Measurements from ENCODE around the gene KLHL21.
A peak's percentile ranks its signal among the peaks of the same experiment; 100 is the strongest.

KLHL21 gene

GRCh38 chr1:6586404-6586816, 16.3 kb downstream of the KLHL21 start:
- H3K27me3 ChIP-seq (ENCODE audit: control insufficient read depth in 1 of 2, insufficient read depth in 2 of 2, low read length in 2 of 2), result no peaks in the 10 kb centered on the region
- peak overlapping the region; percentile 48 for H3K27ac ChIP-seq (ENCODE audit: low read depth, low read length)
- H3K4me3 ChIP-seq (ENCODE audit: low read depth in 1 of 2, low read length in 2 of 2), result no peak overlapping the region
- no peak overlapping the region for H3K9ac ChIP-seq (ENCODE audit: low read length)
- H3K9me3 ChIP-seq (ENCODE audit: low read length), result no peaks in the 10 kb centered on the region
- peaks cover 44% of the 10 kb centered on the region for H3K36me3 ChIP-seq (ENCODE audit: insufficient read depth, low read length)
- H3K4me1 ChIP-seq (ENCODE audit: insufficient read depth, low read length), result peaks cover 27% of the 10 kb centered on the region

DNA sequence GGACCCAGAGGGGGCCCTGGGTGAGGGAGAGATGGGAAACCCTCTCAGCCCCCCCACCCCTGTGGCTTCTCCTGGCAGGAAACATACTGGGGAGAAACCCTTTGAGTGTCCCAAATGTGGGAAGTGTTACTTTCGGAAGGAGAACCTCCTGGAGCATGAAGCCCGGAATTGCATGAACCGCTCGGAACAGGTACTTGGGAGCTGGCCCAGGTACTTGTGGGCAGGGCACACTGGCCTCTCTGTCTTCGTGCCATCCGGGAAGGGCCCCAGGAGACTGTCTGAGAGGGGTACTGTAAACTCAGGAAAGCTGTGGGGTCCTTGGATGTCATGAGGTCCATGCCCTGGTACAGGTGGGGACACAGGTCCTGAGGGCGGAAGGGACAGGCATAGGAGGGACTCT, 16.8 kb downstream of the KLHL21 start:
- no peak overlapping the region for H3K9ac ChIP-seq (ENCODE audit: low read length)
- peaks cover 39% of the 10 kb centered on the region for H3K36me3 ChIP-seq (ENCODE audit: insufficient read depth, low read length)
- H3K27ac ChIP-seq (ENCODE audit: low read depth, low read length), result no peak overlapping the region
- peaks cover 32% of the 10 kb centered on the region for H3K4me1 ChIP-seq (ENCODE audit: insufficient read depth, low read length)
- H3K27me3 ChIP-seq (ENCODE audit: control insufficient read depth in 1 of 2, insufficient read depth in 2 of 2, low read length in 2 of 2), result no peaks in the 10 kb centered on the region
- H3K9me3 ChIP-seq (ENCODE audit: low read length), result no peaks in the 10 kb centered on the region
- no peak overlapping the region for H3K4me3 ChIP-seq (ENCODE audit: low read depth in 1 of 2, low read length in 2 of 2)

DNA sequence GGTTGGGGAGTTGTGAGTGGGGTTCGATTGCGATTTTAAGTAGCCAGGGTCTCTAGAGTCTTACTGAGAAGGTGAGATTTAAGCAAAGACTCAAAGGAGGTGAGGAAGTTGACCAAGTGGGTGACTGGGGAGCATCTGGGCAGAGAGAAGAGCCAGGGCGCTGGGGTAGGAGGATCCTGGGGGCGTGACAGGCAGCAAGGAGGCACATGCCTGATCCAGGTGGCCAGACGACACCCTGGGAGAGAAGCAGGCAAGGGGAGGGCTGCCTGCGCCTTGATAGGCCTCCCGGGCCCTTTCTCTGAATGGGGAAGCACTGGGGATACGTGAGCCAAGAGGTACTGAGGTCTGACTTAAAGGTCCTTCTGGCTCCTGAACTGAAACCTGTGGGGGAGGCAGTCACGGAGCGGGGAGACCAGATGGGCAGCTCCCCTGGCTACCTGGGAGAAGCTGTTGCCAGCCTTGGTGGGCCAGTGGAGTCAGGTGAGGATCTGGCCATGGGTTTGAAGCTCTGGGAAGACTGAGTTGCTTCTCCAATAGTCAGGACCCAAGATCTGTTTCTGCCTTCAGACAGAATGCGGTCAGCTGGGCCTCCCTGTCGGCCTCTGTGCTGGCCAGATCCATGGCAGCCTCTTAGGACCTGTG, 17.5 kb downstream of the KLHL21 start:
- H3K4me1 ChIP-seq (ENCODE audit: insufficient read depth, low read length), result peaks cover 38% of the 10 kb centered on the region
- no peak overlapping the region for H3K9ac ChIP-seq (ENCODE audit: low read length)
- no peak overlapping the region for H3K4me3 ChIP-seq (ENCODE audit: low read depth in 1 of 2, low read length in 2 of 2)
- H3K36me3 ChIP-seq (ENCODE audit: insufficient read depth, low read length), result peaks cover 36% of the 10 kb centered on the region
- no peaks in the 10 kb centered on the region for H3K27me3 ChIP-seq (ENCODE audit: control insufficient read depth in 1 of 2, insufficient read depth in 2 of 2, low read length in 2 of 2)
- H3K27ac ChIP-seq (ENCODE audit: low read depth, low read length), result no peak overlapping the region
- no peaks in the 10 kb centered on the region for H3K9me3 ChIP-seq (ENCODE audit: low read length)

- Histone ChIP-seq H3K9me3 (ENCODE audit: low read length) (no peaks in the 10 kb centered on the region), H3K4me3 (ENCODE audit: low read depth in 1 of 2, low read length in 2 of 2) (no peak overlapping the region), H3K4me1 (ENCODE audit: insufficient read depth, low read length) (peaks cover 39% of the 10 kb centered on the region), H3K27ac (ENCODE audit: low read depth, low read length) (no peak overlapping the region), H3K36me3 (ENCODE audit: insufficient read depth, low read length) (peaks cover 28% of the 10 kb centered on the region), H3K27me3 (ENCODE audit: control insufficient read depth in 1 of 2, insufficient read depth in 2 of 2, low read length in 2 of 2) (no peaks in the 10 kb centered on the region), H3K9ac (ENCODE audit: low read length) (no peak overlapping the region)
Observed at GRCh38 chr1:6584126-6585080, 18.3 kb downstream of the KLHL21 start.

GRCh38 chr1:6582370-6582769, 20.3 kb downstream of the KLHL21 start:
- peaks cover 38% of the 10 kb centered on the region for H3K4me1 ChIP-seq (ENCODE audit: insufficient read depth, low read length)
- H3K27ac ChIP-seq (ENCODE audit: low read depth, low read length), result no peak overlapping the region
- no peaks in the 10 kb centered on the region for H3K27me3 ChIP-seq (ENCODE audit: control insufficient read depth in 1 of 2, insufficient read depth in 2 of 2, low read length in 2 of 2)
- no peak overlapping the region for H3K9ac ChIP-seq (ENCODE audit: low read length)
- H3K36me3 ChIP-seq (ENCODE audit: insufficient read depth, low read length), result peaks cover 8% of the 10 kb centered on the region
- no peak overlapping the region for H3K4me3 ChIP-seq (ENCODE audit: low read depth in 1 of 2, low read length in 2 of 2)
- no peaks in the 10 kb centered on the region for H3K9me3 ChIP-seq (ENCODE audit: low read length)

DNA sequence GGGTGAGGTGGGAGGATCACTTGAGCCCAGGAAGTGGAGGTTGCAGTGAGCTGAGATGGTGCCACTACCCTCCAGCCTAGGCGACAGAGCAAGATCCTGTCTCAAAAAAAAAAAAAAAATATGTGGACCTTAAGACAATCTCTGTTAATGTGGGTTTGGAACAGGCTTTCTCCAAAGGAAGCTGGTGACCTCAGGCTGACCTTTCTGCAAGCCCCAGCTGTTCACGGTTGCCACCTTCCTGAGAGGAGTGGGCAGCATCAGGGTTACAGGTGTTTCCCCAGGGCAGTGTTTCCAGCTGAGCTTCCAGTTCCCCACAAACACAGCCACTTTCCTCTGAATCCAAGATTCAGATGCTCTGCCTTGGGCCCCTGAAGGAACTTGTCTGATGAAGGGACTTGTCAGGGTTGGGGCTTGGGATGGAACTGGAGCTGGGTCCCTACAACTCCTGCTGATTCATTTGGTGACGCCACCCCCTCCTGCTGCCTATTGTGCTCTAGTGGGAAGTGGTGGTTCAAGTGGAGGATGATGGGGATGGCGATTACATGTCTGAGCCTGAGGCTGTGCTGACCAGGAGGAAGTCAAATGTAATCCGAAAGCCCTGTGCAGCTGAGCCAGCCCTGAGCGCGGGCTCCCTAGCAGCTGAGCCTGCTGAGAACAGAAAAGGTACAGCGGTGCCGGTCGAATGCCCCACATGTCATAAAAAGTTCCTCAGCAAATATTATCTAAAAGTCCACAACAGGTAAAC, 20.9 kb downstream of the KLHL21 start:
- H3K4me1 ChIP-seq (ENCODE audit: insufficient read depth, low read length), result peaks cover 31% of the 10 kb centered on the region
- no peaks in the 10 kb centered on the region for H3K9me3 ChIP-seq (ENCODE audit: low read length)
- H3K27ac ChIP-seq (ENCODE audit: low read depth, low read length), result no peak overlapping the region
- no peak overlapping the region for H3K4me3 ChIP-seq (ENCODE audit: low read depth in 1 of 2, low read length in 2 of 2)
- H3K9ac ChIP-seq (ENCODE audit: low read length), result no peak overlapping the region
- no peaks in the 10 kb centered on the region for H3K27me3 ChIP-seq (ENCODE audit: control insufficient read depth in 1 of 2, insufficient read depth in 2 of 2, low read length in 2 of 2)
- H3K36me3 ChIP-seq (ENCODE audit: insufficient read depth, low read length), result peaks cover 5% of the 10 kb centered on the region

DNA sequence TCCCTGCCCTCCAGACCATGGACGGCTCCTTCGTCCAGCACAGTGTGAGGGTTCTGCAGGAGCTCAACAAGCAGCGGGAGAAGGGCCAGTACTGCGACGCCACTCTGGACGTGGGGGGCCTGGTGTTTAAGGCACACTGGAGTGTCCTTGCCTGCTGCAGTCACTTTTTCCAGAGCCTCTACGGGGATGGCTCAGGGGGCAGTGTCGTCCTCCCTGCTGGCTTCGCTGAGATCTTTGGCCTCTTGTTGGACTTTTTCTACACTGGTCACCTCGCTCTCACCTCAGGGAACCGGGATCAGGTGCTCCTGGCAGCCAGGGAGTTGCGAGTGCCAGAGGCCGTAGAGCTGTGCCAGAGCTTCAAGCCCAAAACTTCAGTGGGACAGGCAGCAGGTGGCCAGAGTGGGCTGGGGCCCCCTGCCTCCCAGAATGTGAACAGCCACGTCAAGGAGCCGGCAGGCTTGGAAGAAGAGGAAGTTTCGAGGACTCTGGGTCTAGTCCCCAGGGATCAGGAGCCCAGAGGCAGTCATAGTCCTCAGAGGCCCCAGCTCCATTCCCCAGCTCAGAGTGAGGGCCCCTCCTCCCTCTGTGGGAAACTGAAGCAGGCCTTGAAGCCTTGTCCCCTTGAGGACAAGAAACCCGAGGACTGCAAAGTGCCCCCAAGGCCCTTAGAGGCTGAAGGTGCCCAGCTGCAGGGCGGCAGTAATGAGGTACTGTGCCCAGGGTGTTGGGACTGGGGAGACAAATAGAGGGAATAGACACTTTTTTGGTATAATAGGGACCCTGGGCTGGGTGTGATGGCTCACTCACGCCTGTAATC, 21.9 kb downstream of the KLHL21 start:
- peak overlapping the region; percentile 78 to 80 for H3K4me3 ChIP-seq (ENCODE audit: low read depth in 1 of 2, low read length in 2 of 2)
- peak overlapping the region; percentile 70 for H3K9ac ChIP-seq (ENCODE audit: low read length)
- H3K27ac ChIP-seq (ENCODE audit: low read depth, low read length), result peak overlapping the region; percentile 77
- no peaks in the 10 kb centered on the region for H3K27me3 ChIP-seq (ENCODE audit: control insufficient read depth in 1 of 2, insufficient read depth in 2 of 2, low read length in 2 of 2)
- H3K36me3 ChIP-seq (ENCODE audit: insufficient read depth, low read length), result peaks cover 5% of the 10 kb centered on the region
- peaks cover 29% of the 10 kb centered on the region for H3K4me1 ChIP-seq (ENCODE audit: insufficient read depth, low read length)
- H3K9me3 ChIP-seq (ENCODE audit: low read length), result no peaks in the 10 kb centered on the region

DNA sequence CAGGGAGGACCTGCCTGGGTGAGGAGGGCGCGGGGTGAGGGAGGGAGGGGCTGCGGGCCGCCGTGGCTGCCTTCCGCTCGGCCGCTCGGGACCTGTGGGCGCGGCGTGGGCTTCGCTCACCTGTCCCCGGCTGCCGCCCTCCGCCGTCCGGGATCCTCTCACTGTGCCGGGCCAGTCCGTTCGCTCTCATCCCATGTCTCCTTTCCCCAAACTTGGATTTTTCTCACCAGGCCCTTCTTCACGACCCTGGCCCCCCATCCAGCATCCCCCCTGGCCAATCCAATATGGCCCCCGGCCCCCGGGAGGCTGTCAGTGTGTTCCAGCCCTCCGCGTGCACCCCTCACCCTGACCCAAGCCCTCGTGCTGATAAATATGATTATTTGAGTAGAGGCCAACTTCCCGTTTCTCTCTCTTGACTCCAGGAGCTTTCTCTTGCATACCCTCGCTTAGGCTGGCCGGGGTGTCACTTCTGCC, 22.5 kb downstream of the KLHL21 start:
- peaks cover 29% of the 10 kb centered on the region for H3K4me1 ChIP-seq (ENCODE audit: insufficient read depth, low read length)
- peak overlapping the region; percentile 78 to 80 for H3K4me3 ChIP-seq (ENCODE audit: low read depth in 1 of 2, low read length in 2 of 2)
- no peaks in the 10 kb centered on the region for H3K27me3 ChIP-seq (ENCODE audit: control insufficient read depth in 1 of 2, insufficient read depth in 2 of 2, low read length in 2 of 2)
- H3K9me3 ChIP-seq (ENCODE audit: low read length), result no peaks in the 10 kb centered on the region
- H3K27ac ChIP-seq (ENCODE audit: low read depth, low read length), result peak overlapping the region; percentile 77
- peaks cover 5% of the 10 kb centered on the region for H3K36me3 ChIP-seq (ENCODE audit: insufficient read depth, low read length)
- H3K9ac ChIP-seq (ENCODE audit: low read length), result peak overlapping the region; percentile 70

DNA sequence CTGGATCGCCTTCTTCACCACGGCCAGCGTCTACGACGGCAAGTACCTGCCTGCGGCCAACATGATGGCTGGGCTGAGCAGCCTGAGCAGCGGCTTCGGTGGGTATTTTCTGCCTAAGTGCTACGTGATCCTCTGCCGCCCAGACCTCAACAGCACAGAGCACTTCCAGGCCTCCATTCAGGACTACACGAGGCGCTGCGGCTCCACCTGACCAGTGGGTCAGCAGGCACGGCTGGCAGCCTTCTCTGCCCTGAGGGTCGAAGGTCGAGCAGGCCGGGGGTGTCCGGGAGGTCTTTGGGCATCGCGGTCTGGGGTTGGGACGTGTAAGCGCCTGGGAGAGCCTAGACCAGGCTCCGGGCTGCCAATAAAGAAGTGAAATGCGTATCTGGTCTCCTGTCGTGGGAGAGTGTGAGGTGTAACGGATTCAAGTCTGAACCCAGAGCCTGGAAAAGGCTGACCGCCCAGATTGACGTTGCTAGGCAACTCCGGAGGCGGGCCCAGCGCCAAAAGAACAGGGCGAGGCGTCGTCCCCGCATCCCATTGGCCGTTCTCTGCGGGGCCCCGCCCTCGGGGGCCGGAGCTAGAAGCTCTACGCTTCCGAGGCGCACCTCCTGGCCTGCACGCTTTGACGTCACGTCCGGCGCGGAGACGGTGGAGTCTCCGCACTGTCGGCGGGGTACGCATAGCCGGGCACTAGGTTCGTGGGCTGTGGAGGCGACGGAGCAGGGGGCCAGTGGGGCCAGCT, 23.1 kb downstream of the KLHL21 start, which contains the start of gene ZBTB48:
Gene ZBTB48 (plus strand): TSS at position 621 of the 745 bp plus-strand sequence. CDS start 616 bp downstream, outside the sequence.
- Histone ChIP-seq H3K9ac (ENCODE audit: low read length) (peak within 1 kb of the TSS; percentile 70), H3K36me3 (ENCODE audit: insufficient read depth, low read length) (peaks cover 5% of the 10 kb centered on the region), H3K4me1 (ENCODE audit: insufficient read depth, low read length) (peaks cover 29% of the 10 kb centered on the region), H3K9me3 (ENCODE audit: low read length) (no peaks in the 10 kb centered on the region), H3K4me3 (ENCODE audit: low read depth in 1 of 2, low read length in 2 of 2) (peak within 1 kb of the TSS; percentile 78 to 80), H3K27me3 (ENCODE audit: control insufficient read depth in 1 of 2, insufficient read depth in 2 of 2, low read length in 2 of 2) (no peaks in the 10 kb centered on the region), H3K27ac (ENCODE audit: low read depth, low read length) (peak within 1 kb of the TSS; percentile 77)

All from muscle layer of colon (tissue), 2 donors.